K562 (cell line): ENCODE data around the gene EEF1A2. TPM values are rescaled to one million over a fixed set of nuclear protein-coding genes. Genes with fewer than 3 reads are reported as not detected.
A peak's percentile ranks its signal among the peaks of the same experiment; 100 is the strongest.

Experiments used
- ATAC-seq: fragments of 200-7000 bp; cut with Tn5 transposase; 3 replicates; pipeline ENCODE4 v1.9.1; 2020; ENCODE audit warnings: moderate library complexity
- BruUV-seq: library from RNA; stranded (reverse); fragments of 400-500 nt; replicated peaks from 2 replicates; lab custom pipeline; 2021; lab: Mats Ljungman, UMichigan
- CTCF ChIA-PET: fragments of 300-600 bp; formaldehyde crosslinking; extraction: SDS; loops from one replicate; lab custom pipeline; 2021; ENCODE audit warnings: low intra/inter-chr PET ratio; lab: Yijun Ruan, JAX
- POLR2A ChIA-PET: fragments of 300-600, 350-650 bp; sonication (Branson Sonifier 250); formaldehyde crosslinking; extraction: SDS; loops from one replicate; lab custom pipeline; 2021; ENCODE audit warnings: antibody characterized with exemption, inconsistent platforms; lab: Yijun Ruan, JAX
- DNase-seq, 4 experiments: peaks; one replicate each; pipeline versions ENCODE4 v3.0.0 to v3.0.0-alpha.2; 2011 to 2018; ENCODE audit warnings: low spot score in 3 of 4, mixed read lengths in 3 of 4; ENCODE audit errors: extremely low read depth in 1 of 4
- FAIRE-seq: peaks from 2 replicates; lab custom pipeline; 2011; peaks lifted over from hg19 to GRCh38; lab: Jason Lieb, UNC
- H2AFZ ChIP-seq: 2 replicates; pipeline ENCODE4 v1.6.0; 2011; ENCODE audit warnings: low read depth, low read length, control low read depth, inconsistent platforms
- H3K27ac ChIP-seq: fragments of 200-600 bp; 3 replicates; pipeline ENCODE4 v1.8.0; 2011; ENCODE audit warnings: low read depth, mild to moderate bottlenecking, control low read depth, inconsistent platforms, low read length, moderate library complexity, mixed read lengths; ENCODE audit errors: extremely low read depth
- H3K27me3 ChIP-seq, 2 experiments: fragments of 300-600 bp in 1 of 2; 2 replicates in 1 of 2; 3 replicates in 1 of 2; pipeline versions ENCODE4 v1.6.0 to v1.8.0; 2011; ENCODE audit warnings: inconsistent platforms in 2 of 2, low read length in 2 of 2, mild to moderate bottlenecking in 1 of 2, mixed read lengths in 1 of 2, moderate library complexity in 1 of 2; ENCODE audit not compliant: control insufficient read depth in 2 of 2, insufficient read depth in 2 of 2
- H3K36me3 ChIP-seq: fragments of 300-600 bp; 3 replicates; pipeline ENCODE4 v1.8.0; 2011; ENCODE audit warnings: mild to moderate bottlenecking, low read length, inconsistent platforms; ENCODE audit not compliant: control insufficient read depth, insufficient read depth
- H3K4me1 ChIP-seq, 2 experiments: fragments of 200-600 bp in 1 of 2; replicated peaks in 1 of 2; 2 replicates in 1 of 2; 3 replicates in 1 of 2; pipeline versions ENCODE4 v1.5.1 to v1.8.0; 2011; ENCODE audit warnings: inconsistent platforms in 2 of 2, low read length in 2 of 2, mild to moderate bottlenecking in 1 of 2, mixed read lengths in 1 of 2, moderate library complexity in 1 of 2; ENCODE audit not compliant: control insufficient read depth in 2 of 2, insufficient read depth in 2 of 2
- H3K4me2 ChIP-seq: 2 replicates; pipeline ENCODE4 v1.6.1; 2011; ENCODE audit warnings: low read length, control low read depth, inconsistent platforms, mixed read lengths; ENCODE audit not compliant: insufficient read depth
- H3K4me3 ChIP-seq: fragments of 200-600 bp; sonication (generic), shearing (Covaris generic); 2 replicates; pipeline ENCODE4 v1.5.1; 2016; ENCODE audit warnings: control low read depth, inconsistent platforms
- H3K79me2 ChIP-seq: fragments of 200-600 bp; 3 replicates; pipeline ENCODE4 v1.8.0; 2011; ENCODE audit warnings: low read length, inconsistent platforms; ENCODE audit not compliant: control insufficient read depth, insufficient read depth
- H3K9ac ChIP-seq, 2 experiments: 2 replicates each; pipeline versions ENCODE4 v1.6.0 to v1.6.1; 2011; ENCODE audit warnings: low read depth in 2 of 2, low read length in 2 of 2, control low read depth in 1 of 2, inconsistent platforms in 1 of 2, mild to moderate bottlenecking in 1 of 2, mixed read lengths in 1 of 2; ENCODE audit not compliant: insufficient read depth in 1 of 2
- H3K9me1 ChIP-seq: one replicate; pipeline ENCODE4 v1.6.0; 2011; ENCODE audit warnings: inconsistent platforms, mild to moderate bottlenecking, low read length, moderate library complexity; ENCODE audit not compliant: control insufficient read depth, insufficient read depth
- H3K9me3 ChIP-seq: replicated peaks from 2 replicates; pipeline ENCODE4 v1.5.1; 2011; ENCODE audit warnings: low read depth, low read length, inconsistent platforms; ENCODE audit not compliant: control insufficient read depth, insufficient read depth
- H4K20me1 ChIP-seq: replicated peaks from 2 replicates; pipeline ENCODE4 v1.6.1; 2011; ENCODE audit warnings: low read length, inconsistent platforms, mixed read lengths; ENCODE audit not compliant: control insufficient read depth, insufficient read depth
- CHAMP1 ChIP-seq: fragments of 450-650 bp; IDR thresholded peaks from 2 replicates; pipeline ENCODE4 v1.6.1; 2016; ENCODE audit warnings: mild to moderate bottlenecking
- ZBTB33 ChIP-seq: sonication (generic); formaldehyde crosslinking; IDR thresholded peaks from 2 replicates; pipeline ENCODE4 v1.8.1; 2023; ENCODE audit warnings: mild to moderate bottlenecking, missing genetic modification reagents
- ZNF184 ChIP-seq: sonication (generic); formaldehyde crosslinking; IDR thresholded peaks from 2 replicates; pipeline ENCODE4 v1.5.0; 2020; ENCODE audit warnings: missing genetic modification reagents
- WGBS: fragments of 100-300 bp; shearing (Covaris generic); methylation state at CpG from one replicate; pipeline ENCODE4 v1.1.6; 2016; ENCODE audit warnings: low coverage, mixed read lengths; ENCODE audit not compliant: insufficient coverage; ENCODE audit errors: missing lambda C conversion rate; 5-methylcytosine and 5-hydroxymethylcytosine counted together
- in situ Hi-C: fragments of 300-500 bp; cut with MboI; formaldehyde crosslinking; loops from 4 replicates; pipeline ENCODE4 v1.15.0; 2018; ENCODE audit warnings: inconsistent platforms, mixed read lengths
- intact Hi-C: fragments of 100-400 bp; cut with micrococcal nuclease; formaldehyde crosslinking; loops from 2 replicates; pipeline ENCODE4 v1.14.2; 2022
- polyA plus RNA-seq, 8 experiments: library from polyadenylated mRNA; depleted of rRNA in 4 of 8; stranded (reverse) in 5 of 8; unstranded in 3 of 8; fragments of >200 nt; fragmentation: Nextera tagmentation in 2 of 8; fragmentation: Illumina TruSeq in 1 of 8; extraction: Ambion mirVana in 2 of 8; extraction: Trizol in 1 of 8; gene quantifications; 2 replicates each; pipeline versions ENCODE4 v1.2.1 to v1.2.3, GENCODE V29; 2011 to 2014; ENCODE audit warnings: inconsistent platforms in 1 of 8, missing spikeins in 1 of 8
- total RNA-seq, 7 experiments: library from RNA; depleted of rRNA in 6 of 7; stranded (reverse); fragments of >200 nt in 6 of 7; fragmentation: Illumina TruSeq in 2 of 7; extraction: Trizol in 2 of 7; gene quantifications; 2 replicates each; pipeline versions ENCODE4 v1.2.1 to v1.2.3, GENCODE V29; 2011 to 2021; ENCODE audit warnings: low replicate concordance in 1 of 7
- TF ChIP-seq, protein P1 (sequence below): sonication (generic); formaldehyde crosslinking; IDR thresholded peaks from 2 replicates; pipeline ENCODE4 v1.9.0; 2022; ENCODE audit warnings: mild to moderate bottlenecking, missing genetic modification reagents

EEF1A2 gene
- total and polyA plus RNA-seq, 9 of the 15 experiments (the other 6 are each of a cell fraction or from before 2014, with no cell fraction given): 0.04 to 29.6 (median 11.5) TPM

DNA sequence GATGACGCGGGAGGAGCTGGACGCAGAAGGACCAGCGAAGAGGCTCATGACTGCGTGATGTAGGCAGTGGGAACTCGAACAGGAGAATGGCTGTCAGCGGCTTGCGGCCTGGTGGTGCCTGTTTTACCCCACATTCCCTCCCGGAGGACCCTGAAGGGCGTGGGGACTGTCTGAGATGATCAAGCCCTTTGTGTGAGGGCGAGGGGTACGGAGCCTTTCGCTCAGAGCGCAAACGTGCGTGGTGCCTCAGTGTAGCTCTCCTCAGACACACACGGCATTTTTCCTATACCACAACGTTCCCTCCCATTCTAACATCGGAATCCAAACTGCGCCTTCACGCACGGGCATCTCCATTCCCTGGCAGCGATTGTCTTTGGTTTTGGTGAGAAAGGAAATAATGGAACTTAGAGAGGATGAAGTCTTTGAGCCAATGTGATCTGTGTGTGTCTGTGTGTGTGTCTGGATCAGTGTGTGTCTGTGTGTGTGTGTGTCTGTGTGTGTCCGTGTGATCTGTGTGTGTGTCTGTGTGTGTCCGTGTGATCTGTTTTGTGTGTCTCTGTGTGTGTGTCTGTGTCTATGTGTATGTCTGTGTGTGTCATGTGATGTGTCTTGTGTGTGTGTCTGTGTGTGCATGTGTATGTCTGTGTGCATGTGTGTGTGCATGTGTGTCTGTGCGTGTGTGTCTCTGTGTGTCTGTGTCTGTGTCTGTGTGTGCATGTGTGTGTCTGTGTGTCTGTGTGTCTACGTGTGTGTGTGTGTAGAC lies 33.0 kb upstream of the EEF1A2 start:
- Histone ChIP-seq H3K4me2 (no peak overlapping the region), H3K79me2 (no peaks in the 10 kb centered on the region), H3K36me3 (no peaks in the 10 kb centered on the region), H2AFZ (no peak overlapping the region), H4K20me1 (peaks cover 9% of the 10 kb centered on the region; the same call in 1 of the 2 replicates), H3K9me1 (no peaks in the 10 kb centered on the region), H3K4me3 (no peak overlapping the region)
- 36% methylated on average over 25 of the region's 27 CpGs for WGBS
- in situ Hi-C loops (no loop called here), intact Hi-C loops (loop anchor here (10.0 kb wide), 2 partner anchors 123 to 173 kb away; partner anchors contain the start of genes ARFRP1, RTEL1, STMN3 and ZGPAT)
- no peak for DNase-seq
- no peak for TF ChIP-seq CHAMP1
- TF ChIP-seq ZBTB33 (CRISPR knock-in tag): peak; percentile 53; the same call in 1 of the 2 replicates
- no peak for TF ChIP-seq ZNF184 (CRISPR knock-in tag)
- TF ChIP-seq, protein P1, sequence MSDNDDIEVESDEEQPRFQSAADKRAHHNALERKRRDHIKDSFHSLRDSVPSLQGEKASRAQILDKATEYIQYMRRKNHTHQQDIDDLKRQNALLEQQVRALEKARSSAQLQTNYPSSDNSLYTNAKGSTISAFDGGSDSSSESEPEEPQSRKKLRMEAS: no peak
- TF ChIP-seq, all 486 proteins: peak for 1
- CTCF ChIA-PET: no interaction called here
- no TSS peak for BruUV-seq
- Histone ChIP-seq H3K9ac (no peak overlapping the region), H3K27ac (no peak overlapping the region), H3K9me3 (no peaks in the 10 kb centered on the region), H3K27me3 (peaks cover 0 to 44% of the 10 kb centered on the region in 2 experiments; a peak in 3 of 5 replicates), H3K4me1 (peaks cover 0 to 64% of the 10 kb centered on the region in 2 experiments; a peak in 2 of 5 replicates)
- POLR2A ChIA-PET: interaction anchor here (0.5 to 0.9 kb wide), 4 partner anchors 9 to 505 kb away, joined by 3 to 4 read pairs (median 4); no protein-coding TSS in a partner anchor
- ATAC-seq: no peak
- peak; percentile 76 for FAIRE-seq
